ENCODE measurements around the gene MYH9.

The MYH9 gene

DNA sequence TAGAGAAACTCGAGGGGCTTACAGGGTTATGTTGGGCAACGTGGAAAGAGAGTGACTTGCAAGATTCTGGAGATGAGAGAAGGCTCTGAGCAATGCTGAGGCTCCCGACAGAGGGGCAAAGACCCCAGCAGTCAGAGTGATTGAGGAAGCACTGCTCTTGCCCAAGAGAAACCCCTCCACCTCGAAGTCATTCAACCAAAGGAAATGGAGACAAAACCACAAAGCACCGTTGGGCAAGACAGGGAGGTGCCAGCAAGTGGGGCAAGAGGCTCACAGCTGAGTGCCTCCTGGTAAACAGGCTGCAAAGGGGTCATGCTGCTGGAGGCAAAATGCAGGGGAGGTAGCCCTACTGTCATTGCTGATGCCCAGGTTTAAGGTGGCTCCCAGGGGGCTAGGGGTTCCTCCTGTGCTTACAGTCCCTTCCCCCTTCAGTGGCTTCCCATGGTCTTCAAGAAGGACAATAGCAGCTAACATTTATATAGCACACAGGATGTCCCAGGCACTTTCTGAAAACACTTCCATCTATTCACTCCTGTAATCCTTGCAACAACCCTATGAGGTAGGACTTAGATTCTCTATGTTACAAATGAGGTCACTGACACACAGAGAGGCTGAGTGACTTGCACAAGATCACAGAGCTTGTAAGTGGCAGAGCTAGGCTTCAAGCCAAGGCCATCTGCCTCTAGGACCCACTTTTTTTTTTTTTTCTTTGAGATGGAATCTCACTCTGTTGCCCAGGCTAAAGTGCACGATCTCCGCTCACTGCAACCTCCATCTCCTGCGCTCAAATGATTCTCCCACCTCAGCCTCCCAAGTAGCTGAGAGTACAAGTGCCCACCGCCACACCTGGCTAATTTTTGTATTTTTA lies 18.1 kb upstream of the MYH9 start:
- TF ChIP-seq BHLHE40 (IDR thresholded peaks at IDR 0.05; ENCODE audit: borderline replicate concordance): no peak
- no peak for TF ChIP-seq SUZ12 (IDR thresholded peaks at IDR 0.05)
- no peak for TF ChIP-seq ARNT (IDR thresholded peaks at IDR 0.05)
- no peak for TF ChIP-seq LEF1 (IDR thresholded peaks at IDR 0.05; ENCODE audit: borderline replicate concordance)
- no peak for TF ChIP-seq NFRKB (IDR thresholded peaks at IDR 0.05)
- TF ChIP-seq ELF4 (IDR thresholded peaks at IDR 0.05): no peak
- no peak for TF ChIP-seq L3MBTL2 (conservative IDR thresholded peaks at IDR 0.05)
- TF ChIP-seq FOXK2 (IDR thresholded peaks at IDR 0.05): no peak
- no peak for TF ChIP-seq FOXA1 (IDR thresholded peaks at IDR 0.05)
- TF ChIP-seq TARDBP (IDR thresholded peaks at IDR 0.05): no peak
- no peak for TF ChIP-seq FOXM1 (IDR thresholded peaks at IDR 0.05; ENCODE audit: borderline replicate concordance)
- ChIA-PET POLR2A (interaction anchor here (1.5 kb wide), 1 partner anchor 41 kb away, joined by 3 read pairs; no protein-coding TSS in a partner anchor), CTCF (no interaction called here)
- no peak for DNase-seq (ENCODE audit: extremely low spot score)

DNA sequence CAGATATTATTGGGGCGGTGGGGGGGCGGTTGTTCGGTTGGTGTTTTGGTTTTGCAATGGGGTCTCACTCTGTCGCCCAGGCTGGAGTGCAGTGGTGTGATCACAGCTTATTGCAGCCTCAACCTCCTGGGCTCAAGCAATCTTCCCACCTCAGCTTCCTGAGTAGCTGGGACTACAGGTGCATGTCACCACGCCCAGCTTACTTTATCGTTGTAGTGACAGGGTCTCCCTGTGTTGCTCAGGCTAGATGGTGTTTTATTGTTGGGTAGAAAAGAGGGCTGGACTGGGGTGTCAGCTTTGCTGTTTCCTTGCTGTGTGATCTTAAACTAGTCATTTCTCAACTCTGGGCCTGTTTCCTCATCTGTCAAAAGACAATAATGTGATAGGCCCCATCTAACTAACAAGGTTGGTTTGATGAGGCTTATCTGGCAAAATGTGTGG lies 17.5 kb upstream of the MYH9 start:
- ChIA-PET POLR2A (interaction anchor here (1.5 kb wide), 1 partner anchor 40 kb away, joined by 3 read pairs; no protein-coding TSS in a partner anchor), CTCF (no interaction called here)
- no peak for TF ChIP-seq ARNT (IDR thresholded peaks at IDR 0.05)
- TF ChIP-seq BHLHE40 (IDR thresholded peaks at IDR 0.05; ENCODE audit: borderline replicate concordance): no peak
- no peak for TF ChIP-seq FOXM1 (IDR thresholded peaks at IDR 0.05; ENCODE audit: borderline replicate concordance)
- no peak for DNase-seq (ENCODE audit: extremely low spot score)

DNA sequence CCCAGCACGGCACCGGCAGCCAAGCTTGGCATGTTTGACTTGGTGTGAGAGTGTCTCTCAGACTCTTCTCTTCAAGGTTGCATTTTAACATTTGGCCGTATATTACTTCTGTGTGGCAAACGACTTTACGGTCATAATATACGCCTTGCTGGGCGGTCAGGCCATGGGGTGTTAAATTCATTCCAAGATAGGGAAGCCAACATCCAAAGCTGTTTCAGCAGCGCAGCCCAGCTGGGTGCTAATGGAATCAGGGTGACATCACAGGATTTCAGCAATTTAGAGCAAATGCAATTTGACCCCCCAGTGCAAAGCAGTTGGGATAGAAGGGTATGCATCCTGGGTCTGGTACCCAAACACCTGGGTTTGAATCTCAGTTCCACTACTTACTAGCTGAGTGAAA lies 16.7 kb upstream of the MYH9 start:
- ChIA-PET CTCF (no interaction called here), POLR2A (no interaction called here)
- DNase-seq (ENCODE audit: extremely low spot score): no peak

DNA sequence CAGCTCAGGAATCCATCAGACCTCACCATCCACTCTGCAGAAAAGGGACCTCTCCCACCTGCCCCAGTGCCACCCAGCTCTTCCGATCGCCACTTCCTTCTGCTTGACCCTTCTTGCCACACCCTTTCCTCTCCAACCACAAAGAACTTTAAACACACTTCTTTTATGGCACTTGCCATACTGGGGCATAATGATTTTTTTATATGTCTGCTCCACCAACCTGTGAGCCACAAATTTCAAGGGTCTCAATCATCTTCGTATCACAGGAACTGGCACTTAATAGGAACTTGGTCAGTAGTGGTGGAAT lies 11.7 kb upstream of the MYH9 start:
- POLR2A ChIA-PET: no interaction called here
- TF ChIP-seq NFRKB (IDR thresholded peaks at IDR 0.05): no peak
- TF ChIP-seq SUZ12 (IDR thresholded peaks at IDR 0.05): no peak
- no peak for TF ChIP-seq TARDBP (IDR thresholded peaks at IDR 0.05)
- TF ChIP-seq FOXA1 (IDR thresholded peaks at IDR 0.05): no peak
- no peak for TF ChIP-seq LEF1 (IDR thresholded peaks at IDR 0.05; ENCODE audit: borderline replicate concordance)
- no peak for TF ChIP-seq HDGF (IDR thresholded peaks at IDR 0.05; ENCODE audit: borderline replicate concordance)
- CTCF ChIA-PET: no interaction called here
- no peak for DNase-seq (ENCODE audit: extremely low spot score)

More for the DNA sequence above, 16.7 kb upstream of the MYH9 start:
- no peak for TF ChIP-seq NFRKB (IDR thresholded peaks at IDR 0.05)
- TF ChIP-seq ELF4 (IDR thresholded peaks at IDR 0.05): no peak
- no peak for TF ChIP-seq L3MBTL2 (conservative IDR thresholded peaks at IDR 0.05)
- TF ChIP-seq SUZ12 (IDR thresholded peaks at IDR 0.05): no peak
- TF ChIP-seq LEF1 (IDR thresholded peaks at IDR 0.05; ENCODE audit: borderline replicate concordance): no peak

DNA sequence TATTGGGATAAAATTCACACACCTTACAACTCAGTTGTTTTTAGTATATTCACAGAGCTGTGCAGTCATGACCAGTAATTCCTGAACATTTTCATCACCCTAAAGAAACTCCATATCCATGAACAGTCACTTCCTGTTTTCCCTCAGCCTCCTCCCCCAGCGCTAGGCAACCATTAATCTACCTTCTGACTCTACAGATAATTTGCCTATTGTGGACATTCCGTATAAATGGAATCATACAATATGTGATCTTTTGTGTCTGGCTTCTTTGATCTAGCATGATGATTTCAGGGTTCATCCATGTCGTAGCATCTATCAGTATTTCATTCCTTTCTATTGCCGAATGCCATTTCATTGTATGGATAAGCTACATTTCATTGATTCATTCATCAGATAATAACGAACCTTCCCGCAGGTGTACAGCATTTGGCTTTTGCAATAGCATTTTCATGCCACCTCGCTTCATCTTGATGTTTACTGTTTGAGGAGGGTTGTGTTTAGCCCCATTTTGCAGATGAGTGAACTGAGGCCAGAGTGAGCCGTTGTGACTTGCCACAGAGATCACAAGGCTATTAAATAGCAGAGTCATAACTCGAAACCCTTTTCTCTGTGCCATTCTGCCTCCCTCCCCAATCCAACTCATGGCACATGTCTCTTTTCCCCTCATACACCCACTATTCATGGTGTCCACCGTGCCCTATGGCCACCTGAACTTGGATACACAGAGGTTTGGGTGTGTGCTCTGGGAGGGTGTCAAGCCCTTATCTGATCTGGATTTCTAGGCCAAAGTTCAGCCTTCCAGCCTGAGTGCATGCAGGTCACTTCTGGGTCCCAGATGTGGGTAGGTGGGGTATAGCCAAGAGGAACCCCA lies 11.1 kb upstream of the MYH9 start:
- ChIA-PET POLR2A (interaction anchor here (0.8 kb wide), 1 partner anchor 12 kb away, joined by 3 read pairs; no protein-coding TSS in a partner anchor), CTCF (no interaction called here)
- TF ChIP-seq LEF1 (IDR thresholded peaks at IDR 0.05; ENCODE audit: borderline replicate concordance) (no peak), SP1 (IDR thresholded peaks at IDR 0.05) (no peak), BHLHE40 (IDR thresholded peaks at IDR 0.05; ENCODE audit: borderline replicate concordance) (no peak), FOXM1 (IDR thresholded peaks at IDR 0.05; ENCODE audit: borderline replicate concordance) (no peak), ARNT (IDR thresholded peaks at IDR 0.05) (no peak), TARDBP (IDR thresholded peaks at IDR 0.05) (no peak)
- TF ChIP-seq, protein P1, sequence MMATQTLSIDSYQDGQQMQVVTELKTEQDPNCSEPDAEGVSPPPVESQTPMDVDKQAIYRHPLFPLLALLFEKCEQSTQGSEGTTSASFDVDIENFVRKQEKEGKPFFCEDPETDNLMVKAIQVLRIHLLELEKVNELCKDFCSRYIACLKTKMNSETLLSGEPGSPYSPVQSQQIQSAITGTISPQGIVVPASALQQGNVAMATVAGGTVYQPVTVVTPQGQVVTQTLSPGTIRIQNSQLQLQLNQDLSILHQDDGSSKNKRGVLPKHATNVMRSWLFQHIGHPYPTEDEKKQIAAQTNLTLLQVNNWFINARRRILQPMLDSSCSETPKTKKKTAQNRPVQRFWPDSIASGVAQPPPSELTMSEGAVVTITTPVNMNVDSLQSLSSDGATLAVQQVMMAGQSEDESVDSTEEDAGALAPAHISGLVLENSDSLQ (IDR thresholded peaks at IDR 0.05): no peak
- no peak for DNase-seq (ENCODE audit: extremely low spot score)

DNA sequence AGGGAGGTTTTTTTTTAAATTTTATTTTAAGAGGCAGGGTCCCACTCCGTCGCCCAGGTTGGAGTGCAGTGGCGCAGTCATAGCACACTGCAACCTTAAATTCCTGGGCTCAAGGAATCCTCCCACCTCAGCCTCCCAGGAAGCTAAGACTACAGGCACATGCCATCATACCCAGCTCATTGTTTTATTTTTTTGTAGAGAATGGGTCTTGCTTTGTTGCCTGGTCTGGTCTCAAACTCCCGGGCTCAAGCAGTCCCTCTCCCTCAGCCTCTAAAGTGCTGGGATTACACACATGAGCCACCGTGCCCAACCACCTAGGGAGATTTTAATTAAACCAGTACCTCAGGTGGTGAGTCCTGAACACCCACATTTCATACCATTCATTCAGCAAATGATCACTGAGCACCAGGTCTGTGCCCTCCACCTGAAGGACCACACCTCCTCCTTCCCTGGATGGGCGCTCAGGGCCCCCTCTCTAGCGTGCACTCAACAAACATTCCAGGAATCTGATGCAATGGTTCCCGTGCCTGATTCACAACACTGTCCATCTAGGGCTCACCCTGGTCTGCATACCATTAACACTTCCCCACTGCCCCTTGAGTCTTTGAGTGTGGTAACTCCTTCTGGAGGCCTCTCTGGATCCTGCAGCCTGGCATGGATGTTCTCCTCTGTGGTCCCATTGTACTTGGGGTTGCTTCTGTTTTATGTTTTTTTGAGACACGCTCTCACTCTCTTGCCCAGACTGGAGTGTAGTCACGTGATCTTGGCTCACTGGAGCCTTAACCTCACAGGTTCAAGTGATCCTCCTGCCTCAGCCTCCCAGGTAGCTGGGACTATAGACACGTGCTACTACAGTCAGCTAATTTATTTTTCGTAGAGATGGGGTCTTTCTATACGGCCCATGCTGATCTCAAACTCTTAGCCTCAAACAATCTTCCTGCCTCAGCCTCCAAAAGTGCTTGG lies 9.6 kb upstream of the MYH9 start:
- ChIA-PET CTCF (no interaction called here), POLR2A (interaction anchor here (0.8 kb wide), 1 partner anchor 13 kb away, joined by 3 read pairs; no protein-coding TSS in a partner anchor)
- TF ChIP-seq L3MBTL2 (conservative IDR thresholded peaks at IDR 0.05) (no peak), TARDBP (IDR thresholded peaks at IDR 0.05) (no peak), FOXA1 (IDR thresholded peaks at IDR 0.05) (no peak), ARNT (IDR thresholded peaks at IDR 0.05) (no peak), FOXK2 (IDR thresholded peaks at IDR 0.05) (no peak), FOXM1 (IDR thresholded peaks at IDR 0.05; ENCODE audit: borderline replicate concordance) (no peak), SUZ12 (IDR thresholded peaks at IDR 0.05) (no peak), CTBP1 (IDR thresholded peaks at IDR 0.05; ENCODE audit: borderline replicate concordance) (no peak), SP1 (IDR thresholded peaks at IDR 0.05) (no peak), HDGF (IDR thresholded peaks at IDR 0.05; ENCODE audit: borderline replicate concordance) (no peak), BHLHE40 (IDR thresholded peaks at IDR 0.05; ENCODE audit: borderline replicate concordance) (no peak), ZNF384 (IDR thresholded peaks at IDR 0.05) (no peak), LEF1 (IDR thresholded peaks at IDR 0.05; ENCODE audit: borderline replicate concordance) (no peak), ELF4 (IDR thresholded peaks at IDR 0.05) (no peak)
- TF ChIP-seq, protein P1 (IDR thresholded peaks at IDR 0.05): no peak
- DNase-seq (ENCODE audit: extremely low spot score): no peak

All from HEK293T (cell line).